Thyroid gland (tissue), 4 donors: Measurements from ENCODE around the gene TEDC1. TPM values are rescaled to one million over a fixed set of nuclear protein-coding genes. Genes with fewer than 3 reads are reported as not detected.

Experiments used
- DNase-seq, 2 donors: peaks; one replicate each; pipeline ENCODE4 v3.0.0-alpha.2; 2019
- H3K27ac ChIP-seq, 3 donors: fragments of 200-600 bp; sonication (generic); 1 replicate in 2 of 3; 2 replicates in 1 of 3; pipeline ENCODE4 v1.5.1; 2016 to 2019; ENCODE audit warnings: mild to moderate bottlenecking in 1 of 3, moderate library complexity in 1 of 3
- H3K27me3 ChIP-seq: fragments of 200-600 bp; sonication (generic); one replicate; pipeline ENCODE4 v1.5.1; 2019
- H3K36me3 ChIP-seq, 2 donors: fragments of 200-600 bp; sonication (generic); one replicate each; pipeline ENCODE4 v1.5.1; 2016 to 2019
- H3K4me1 ChIP-seq, 2 donors: fragments of 200-600 bp; sonication (generic); one replicate each; pipeline ENCODE4 v1.5.1; 2017 to 2019
- H3K4me3 ChIP-seq, 3 donors: fragments of 200-600 bp; sonication (generic); replicated peaks in 1 of 3; 1 replicate in 2 of 3; 2 replicates in 1 of 3; pipeline ENCODE4 v1.5.1; 2016; ENCODE audit warnings: mild to moderate bottlenecking in 1 of 3
- H3K9me3 ChIP-seq: fragments of 200-600 bp; sonication (generic); one replicate; pipeline ENCODE4 v1.5.1; 2017
- CTCF ChIP-seq, 6 experiments: fragments of 200-600 bp in 3 of 6; fragments of 450-650 bp in 3 of 6; sonication (generic) in 3 of 6; IDR thresholded peaks; one replicate each; pipeline ENCODE4 v1.5.1; 2016 to 2019; ENCODE audit warnings: antibody characterized with exemption in 6 of 6, mild to moderate bottlenecking in 2 of 6, inconsistent platforms in 1 of 6, moderate library complexity in 1 of 6
- POLR2A ChIP-seq, 2 donors: fragments of 450-650 bp; IDR thresholded peaks; one replicate each; pipeline ENCODE4 v1.6.1; 2017; ENCODE audit warnings: antibody characterized with exemption in 2 of 2, mild to moderate bottlenecking in 2 of 2, moderate library complexity in 1 of 2
- WGBS, 2 donors: methylation state at CpG; one replicate each; pipeline ENCODE4 v1.1.5; 2017; 5-methylcytosine and 5-hydroxymethylcytosine counted together
- intact Hi-C: fragments of 100-400 bp; cut with DNase I; formaldehyde crosslinking; loops from one replicate; pipeline ENCODE4 v1.15.1; 2023
- total RNA-seq, 4 donors: library from RNA; depleted of rRNA; stranded (reverse); fragments of >200 nt; gene quantifications; one replicate each; pipeline ENCODE4 v1.2.3, GENCODE V29; 2016

Gene TEDC1
- total RNA-seq, 4 donors from 2014 or later: 3.4 to 13.9 (median 8.5) TPM

DNA sequence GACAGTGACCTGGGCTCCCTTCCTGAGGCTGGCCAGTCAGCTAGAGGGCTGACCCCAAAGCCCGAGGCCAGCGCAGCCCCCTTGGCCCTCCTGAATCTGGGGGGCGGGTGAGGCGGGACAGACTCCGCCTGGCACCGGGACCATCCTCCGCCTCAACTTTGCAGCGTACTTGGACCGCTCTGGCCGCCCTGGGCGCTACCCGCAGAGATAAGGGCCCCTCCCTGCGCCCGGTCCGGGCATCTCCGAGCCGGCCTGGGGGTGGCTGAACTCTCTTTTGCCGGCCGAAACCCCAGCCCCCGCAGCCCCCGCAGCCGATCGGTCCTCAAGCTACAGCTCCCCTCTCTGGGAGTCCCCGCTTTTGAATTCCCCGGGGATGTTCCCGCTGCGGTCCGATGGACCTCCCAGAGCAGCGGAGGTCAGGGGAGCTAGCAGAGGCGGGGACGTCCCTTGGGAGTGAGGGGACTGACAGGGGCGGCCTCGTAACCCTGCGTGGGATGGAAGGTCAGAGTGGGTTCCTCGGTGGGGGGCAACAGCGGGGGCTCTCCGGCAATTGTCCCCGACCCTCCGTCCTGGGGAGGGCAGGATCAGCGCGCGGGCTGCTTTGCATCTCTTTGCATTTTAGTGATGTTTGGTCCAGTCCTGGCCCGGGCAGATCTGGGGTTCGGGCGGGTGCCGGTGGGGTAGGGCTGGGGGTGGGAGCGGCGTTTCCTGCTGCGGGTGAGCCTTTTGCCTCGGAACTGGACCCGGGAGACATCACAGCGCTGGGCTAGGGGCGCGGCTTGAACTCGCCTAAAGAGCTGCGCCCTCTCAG is 4.7 kb upstream of the TEDC1 start, which contains the start of gene CRIP1:
Gene CRIP1 (plus strand): TSS at position 724 of the 811 bp plus-strand sequence. CDS start 374 bp downstream, outside the sequence.
- Histone ChIP-seq H3K4me3 (peak within 1 kb of the TSS in 1 of 3 donors; percentile 54), H3K9me3 (no peaks in the 10 kb centered on the region), H3K27ac (peak within 1 kb of the TSS; percentile 73 to 92 (median 75)), H3K4me1 (peaks cover 62 to 81% of the 10 kb centered on the region in 2 donors), H3K27me3 (no peaks in the 10 kb centered on the region), H3K36me3 (no peaks in the 10 kb centered on the region)
- intact Hi-C loops: loop anchor here (5.0 kb wide), 1 partner anchor 119 kb away; no protein-coding TSS in a partner anchor
- TF ChIP-seq POLR2A (IDR thresholded peaks at IDR 0.05) (no peak), CTCF (IDR thresholded peaks at IDR 0.05) (no peak)
- DNase-seq: no peak
- WGBS, 2 donors: 21% methylated on average over 26 of the region's 56 CpGs; no CpG with 5 or more reads in 1 of the 2 donors

DNA sequence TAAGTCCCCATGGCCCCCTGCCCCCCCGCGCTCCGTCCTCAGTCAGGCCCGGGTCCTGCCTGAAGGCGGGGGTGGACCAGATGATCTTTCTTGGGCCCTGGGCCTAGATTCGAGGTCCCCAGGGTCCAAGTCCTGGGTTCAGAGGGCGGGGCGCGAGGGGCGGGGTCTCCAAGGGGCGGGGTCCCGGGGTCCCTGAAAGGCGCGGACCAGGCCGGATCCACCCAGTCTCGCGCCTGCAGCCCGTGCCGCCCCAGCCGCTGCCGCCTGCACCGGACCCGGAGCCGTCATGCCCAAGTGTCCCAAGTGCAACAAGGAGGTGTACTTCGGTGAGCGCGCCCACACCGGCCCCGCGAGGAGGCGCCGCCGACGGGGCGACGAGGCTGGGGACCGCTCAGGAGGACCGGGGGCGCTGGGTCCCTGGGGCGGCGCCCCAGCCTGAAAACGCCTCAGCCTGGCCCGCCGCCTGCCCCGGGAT is 4.0 kb upstream of the TEDC1 start:
- peaks cover 60 to 81% of the 10 kb centered on the region in 2 donors for H3K4me1 ChIP-seq
- H3K9me3 ChIP-seq: no peaks in the 10 kb centered on the region
- peak overlapping the region in 1 of 3 donors; percentile 54 for H3K4me3 ChIP-seq
- TF ChIP-seq POLR2A (IDR thresholded peaks at IDR 0.05) (peak in 1 of 2 donors; percentile 38), CTCF (IDR thresholded peaks at IDR 0.05) (no peak)
- no peaks in the 10 kb centered on the region for H3K27me3 ChIP-seq
- no peaks in the 10 kb centered on the region for H3K36me3 ChIP-seq
- DNase-seq: peak in 1 of 2 donors; percentile 38
- intact Hi-C loops: loop anchor here (5.0 kb wide), 1 partner anchor 120 kb away; no protein-coding TSS in a partner anchor
- peak overlapping the region; percentile 73 to 92 (median 75) for H3K27ac ChIP-seq
- WGBS, 2 donors: 9% methylated on average over 4 of the region's 45 CpGs; no CpG with 5 or more reads in 1 of the 2 donors

DNA sequence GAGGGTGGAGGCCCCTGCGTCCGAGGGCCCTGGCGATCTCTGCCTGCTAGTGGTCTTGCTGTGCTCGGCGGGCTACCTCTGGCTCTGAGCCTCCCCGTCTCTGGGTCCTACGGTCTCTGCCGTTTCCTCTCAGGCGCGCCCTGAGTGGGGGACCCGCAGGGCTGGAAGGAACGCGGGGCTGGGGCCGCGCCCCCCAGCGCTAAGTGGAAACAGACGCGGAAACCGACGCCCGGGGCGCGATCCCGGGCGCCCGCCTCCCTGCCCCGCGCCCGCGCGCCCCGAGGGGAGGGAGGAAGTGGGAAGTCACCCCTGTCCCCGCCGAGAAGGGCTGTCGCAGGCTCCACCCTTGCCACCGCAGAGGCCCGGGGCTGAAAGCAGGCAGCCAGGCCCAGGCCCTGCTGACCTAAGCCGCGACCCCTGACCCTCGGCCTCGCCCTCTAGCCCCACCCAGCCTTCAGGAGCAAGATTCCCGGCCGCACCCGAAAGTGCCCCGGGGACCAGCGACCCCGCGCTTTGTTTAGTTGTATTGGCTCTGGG is 3.5 kb upstream of the TEDC1 start:
- H3K27me3 ChIP-seq: no peaks in the 10 kb centered on the region
- DNase-seq: peak; percentile 50 to 54
- no peak for TF ChIP-seq POLR2A (IDR thresholded peaks at IDR 0.05)
- TF ChIP-seq CTCF (IDR thresholded peaks at IDR 0.05): no peak
- intact Hi-C loops: loop anchor here (5.0 kb wide), 1 partner anchor 120 kb away; no protein-coding TSS in a partner anchor
- no peaks in the 10 kb centered on the region for H3K9me3 ChIP-seq
- no peaks in the 10 kb centered on the region for H3K36me3 ChIP-seq
- H3K4me3 ChIP-seq: peak overlapping the region in 1 of 3 donors; percentile 54
- H3K4me1 ChIP-seq: peaks cover 55 to 76% of the 10 kb centered on the region in 2 donors
- H3K27ac ChIP-seq: peak overlapping the region; percentile 73 to 92 (median 75)
- 4% methylated on average over 25 of the region's 48 CpGs; no CpG with 5 or more reads in 1 of the 2 donors for WGBS, 2 donors

DNA sequence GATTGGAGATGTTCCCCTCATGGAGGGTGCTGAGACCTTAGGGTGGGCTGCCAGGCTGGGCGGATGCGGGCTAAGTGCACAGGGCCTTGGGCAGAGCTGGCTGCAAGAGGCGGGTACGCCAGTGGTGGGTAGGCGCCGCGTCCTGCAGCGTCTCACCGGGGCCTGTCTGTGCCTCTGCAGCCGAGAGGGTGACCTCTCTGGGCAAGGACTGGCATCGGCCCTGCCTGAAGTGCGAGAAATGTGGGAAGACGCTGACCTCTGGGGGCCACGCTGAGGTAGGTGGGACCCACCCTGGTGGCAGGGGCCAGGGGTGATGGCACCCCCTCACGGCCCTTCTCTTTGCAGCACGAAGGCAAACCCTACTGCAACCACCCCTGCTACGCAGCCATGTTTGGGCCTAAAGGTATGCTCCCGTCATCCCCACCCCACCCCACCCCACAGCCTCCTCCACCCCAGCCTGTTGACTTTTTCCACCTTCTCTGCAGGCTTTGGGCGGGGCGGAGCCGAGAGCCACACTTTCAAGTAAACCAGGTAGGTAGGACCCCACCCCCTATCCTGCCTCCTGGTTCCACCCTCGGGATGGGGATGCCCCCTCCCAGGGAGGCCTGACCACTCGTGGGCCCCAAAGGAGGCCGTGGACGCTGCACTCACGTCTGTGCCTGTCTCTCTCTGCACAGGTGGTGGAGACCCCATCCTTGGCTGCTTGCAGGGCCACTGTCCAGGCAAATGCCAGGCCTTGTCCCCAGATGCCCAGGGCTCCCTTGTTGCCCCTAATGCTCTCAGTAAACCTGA is 2.9 kb upstream of the TEDC1 start:
- Histone ChIP-seq H3K4me1 (peaks cover 48 to 69% of the 10 kb centered on the region in 2 donors), H3K27me3 (no peaks in the 10 kb centered on the region), H3K4me3 (peak overlapping the region in 1 of 3 donors; percentile 54), H3K27ac (peak overlapping the region; percentile 75 to 97 (median 92)), H3K36me3 (no peaks in the 10 kb centered on the region), H3K9me3 (no peaks in the 10 kb centered on the region)
- no peak for DNase-seq
- 47 to 69% methylated on average over 7 to 17 of the region's 26 CpGs for WGBS, 2 donors
- no peak for TF ChIP-seq CTCF (IDR thresholded peaks at IDR 0.05)
- TF ChIP-seq POLR2A (IDR thresholded peaks at IDR 0.05): no peak
- intact Hi-C loops: loop anchor here (5.0 kb wide), 1 partner anchor 121 kb away; no protein-coding TSS in a partner anchor
